D341Med (cell line): ENCODE data around the gene SYNPO2.
"Not testable (repeated sequence)": the region's sequence is repeated elsewhere in the genome, so short reads cannot be mapped to it uniquely, and the experiment has no call there.

ENCODE experiments used
- DNase-seq: peaks from one replicate; pipeline ENCODE4 v3.0.0; 2012; ENCODE audit warnings: low spot score

Gene SYNPO2

GRCh38 chr4:118888666-118889311, at the start of gene SYNPO2:
TSS of gene SYNPO2 (plus strand) at chr4:118888854. CDS start at chr4:118889037, 183 bp downstream.
- DNase-seq, result no peak

- no peak for DNase-seq
Observed at GRCh38 chr4:118839221-118839927, 49.3 kb upstream of the SYNPO2 start.

- DNase-seq, result no peak
Observed at GRCh38 chr4:118842055-118842454, 46.6 kb upstream of the SYNPO2 start.

- no peak for DNase-seq
Observed at GRCh38 chr4:118843237-118843636, 45.4 kb upstream of the SYNPO2 start.

GRCh38 chr4:118845552-118846050, 43.1 kb upstream of the SYNPO2 start:
- peak; percentile 61 for DNase-seq

- no peak for DNase-seq
Observed at GRCh38 chr4:118846979-118847378, 41.7 kb upstream of the SYNPO2 start.

GRCh38 chr4:118848242-118848641, 40.4 kb upstream of the SYNPO2 start:
- no peak for DNase-seq

- DNase-seq, result no peak
Observed at GRCh38 chr4:118848901-118849300, 39.8 kb upstream of the SYNPO2 start.

GRCh38 chr4:118849867-118850487, 38.7 kb upstream of the SYNPO2 start:
- DNase-seq, result no peak

GRCh38 chr4:118850488-118851173, 38.0 kb upstream of the SYNPO2 start:
- no peak for DNase-seq

- DNase-seq, result no peak
Observed at GRCh38 chr4:118857760-118858159, 30.9 kb upstream of the SYNPO2 start.

GRCh38 chr4:118858779-118859178, 29.9 kb upstream of the SYNPO2 start:
- DNase-seq, result no peak

- DNase-seq, result peak; percentile 75
Observed at GRCh38 chr4:118865091-118865708, 23.5 kb upstream of the SYNPO2 start.

- DNase-seq, result no peak
Observed at GRCh38 chr4:118866442-118866841, 22.2 kb upstream of the SYNPO2 start.

GRCh38 chr4:118867311-118868067, 21.2 kb upstream of the SYNPO2 start:
- no peak for DNase-seq

GRCh38 chr4:118869808-118870342, 18.8 kb upstream of the SYNPO2 start:
- DNase-seq, result no peak

GRCh38 chr4:118872181-118872580, 16.5 kb upstream of the SYNPO2 start:
- no peak for DNase-seq

GRCh38 chr4:118877797-118878196, 10.9 kb upstream of the SYNPO2 start:
- DNase-seq, result no peak

GRCh38 chr4:118878507-118878906, 10.1 kb upstream of the SYNPO2 start:
- DNase-seq, result not testable (repeated sequence)

GRCh38 chr4:118879409-118879808, 9.2 kb upstream of the SYNPO2 start:
- no peak for DNase-seq
